ENCODE results near the gene CASKIN2.

Gene CASKIN2

DNA sequence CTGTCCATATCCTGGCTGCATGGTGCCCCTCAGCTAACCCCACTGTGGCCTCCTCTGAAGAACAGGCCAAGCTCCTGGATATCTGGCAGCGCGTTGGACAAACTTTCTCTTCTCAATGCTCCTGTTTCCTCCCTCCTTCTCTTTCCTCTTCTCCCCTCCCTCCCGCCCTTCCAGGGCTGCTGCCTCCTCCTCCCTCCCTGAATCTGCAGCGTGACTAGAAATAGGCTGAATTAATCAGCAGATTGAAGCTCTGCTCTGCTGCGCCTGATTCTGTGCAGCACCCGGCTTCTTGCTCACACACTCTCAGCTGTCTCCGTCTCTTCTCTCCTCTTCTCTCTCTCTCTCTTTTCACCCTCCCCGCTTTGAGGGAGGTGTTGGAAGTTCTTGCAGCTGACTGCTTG lies 39.1 kb downstream of the CASKIN2 start:
- ATAC-seq: no peak
- no peak for TF ChIP-seq ZFP3 (CRISPR knock-in tag; IDR thresholded peaks at IDR 0.05)
- TF ChIP-seq, protein P1, sequence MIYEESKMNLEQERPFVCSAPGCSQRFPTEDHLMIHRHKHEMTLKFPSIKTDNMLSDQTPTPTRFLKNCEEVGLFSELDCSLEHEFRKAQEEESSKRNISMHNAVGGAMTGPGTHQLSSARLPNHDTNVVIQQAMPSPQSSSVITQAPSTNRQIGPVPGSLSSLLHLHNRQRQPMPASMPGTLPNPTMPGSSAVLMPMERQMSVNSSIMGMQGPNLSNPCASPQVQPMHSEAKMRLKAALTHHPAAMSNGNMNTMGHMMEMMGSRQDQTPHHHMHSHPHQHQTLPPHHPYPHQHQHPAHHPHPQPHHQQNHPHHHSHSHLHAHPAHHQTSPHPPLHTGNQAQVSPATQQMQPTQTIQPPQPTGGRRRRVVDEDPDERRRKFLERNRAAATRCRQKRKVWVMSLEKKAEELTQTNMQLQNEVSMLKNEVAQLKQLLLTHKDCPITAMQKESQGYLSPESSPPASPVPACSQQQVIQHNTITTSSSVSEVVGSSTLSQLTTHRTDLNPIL (CRISPR knock-in tag; IDR thresholded peaks at IDR 0.05; ENCODE audit: low read depth): no peak
- no peak for TF ChIP-seq ZNF8 (CRISPR knock-in tag; IDR thresholded peaks at IDR 0.05)
- no peak for TF ChIP-seq SNAI2 (CRISPR knock-in tag; IDR thresholded peaks at IDR 0.05)
- TF ChIP-seq, protein P2, sequence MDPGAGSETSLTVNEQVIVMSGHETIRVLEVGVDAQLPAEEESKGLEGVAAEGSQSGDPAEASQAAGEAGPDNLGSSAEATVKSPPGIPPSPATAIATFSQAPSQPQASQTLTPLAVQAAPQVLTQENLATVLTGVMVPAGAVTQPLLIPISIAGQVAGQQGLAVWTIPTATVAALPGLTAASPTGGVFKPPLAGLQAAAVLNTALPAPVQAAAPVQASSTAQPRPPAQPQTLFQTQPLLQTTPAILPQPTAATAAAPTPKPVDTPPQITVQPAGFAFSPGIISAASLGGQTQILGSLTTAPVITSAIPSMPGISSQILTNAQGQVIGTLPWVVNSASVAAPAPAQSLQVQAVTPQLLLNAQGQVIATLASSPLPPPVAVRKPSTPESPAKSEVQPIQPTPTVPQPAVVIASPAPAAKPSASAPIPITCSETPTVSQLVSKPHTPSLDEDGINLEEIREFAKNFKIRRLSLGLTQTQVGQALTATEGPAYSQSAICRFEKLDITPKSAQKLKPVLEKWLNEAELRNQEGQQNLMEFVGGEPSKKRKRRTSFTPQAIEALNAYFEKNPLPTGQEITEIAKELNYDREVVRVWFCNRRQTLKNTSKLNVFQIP (CRISPR knock-in tag; IDR thresholded peaks at IDR 0.05; ENCODE audit: borderline replicate concordance, low read depth): no peak
- TF ChIP-seq ESRRG (CRISPR knock-in tag; IDR thresholded peaks at IDR 0.05): no peak
- no peak for TF ChIP-seq TOX (CRISPR knock-in tag; IDR thresholded peaks at IDR 0.05; ENCODE audit: borderline replicate concordance)
- no peak for TF ChIP-seq BACH2 (CRISPR knock-in tag; IDR thresholded peaks at IDR 0.05; ENCODE audit: borderline replicate concordance)
- TF ChIP-seq, protein P3, sequence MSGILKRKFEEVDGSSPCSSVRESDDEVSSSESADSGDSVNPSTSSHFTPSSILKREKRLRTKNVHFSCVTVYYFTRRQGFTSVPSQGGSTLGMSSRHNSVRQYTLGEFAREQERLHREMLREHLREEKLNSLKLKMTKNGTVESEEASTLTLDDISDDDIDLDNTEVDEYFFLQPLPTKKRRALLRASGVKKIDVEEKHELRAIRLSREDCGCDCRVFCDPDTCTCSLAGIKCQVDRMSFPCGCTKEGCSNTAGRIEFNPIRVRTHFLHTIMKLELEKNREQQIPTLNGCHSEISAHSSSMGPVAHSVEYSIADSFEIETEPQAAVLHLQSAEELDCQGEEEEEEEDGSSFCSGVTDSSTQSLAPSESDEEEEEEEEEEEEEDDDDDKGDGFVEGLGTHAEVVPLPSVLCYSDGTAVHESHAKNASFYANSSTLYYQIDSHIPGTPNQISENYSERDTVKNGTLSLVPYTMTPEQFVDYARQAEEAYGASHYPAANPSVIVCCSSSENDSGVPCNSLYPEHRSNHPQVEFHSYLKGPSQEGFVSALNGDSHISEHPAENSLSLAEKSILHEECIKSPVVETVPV (CRISPR knock-in tag; IDR thresholded peaks at IDR 0.05): no peak
- TF ChIP-seq GLIS3 (CRISPR knock-in tag; IDR thresholded peaks at IDR 0.05): no peak
- no peak for TF ChIP-seq TCF4 (CRISPR knock-in tag; IDR thresholded peaks at IDR 0.05; ENCODE audit: borderline replicate concordance)
- TF ChIP-seq RARB (CRISPR knock-in tag; IDR thresholded peaks at IDR 0.05): no peak
- TF ChIP-seq OSR1 (CRISPR knock-in tag; IDR thresholded peaks at IDR 0.05): no peak
- TF ChIP-seq ARNTL (CRISPR knock-in tag; IDR thresholded peaks at IDR 0.05; ENCODE audit: borderline replicate concordance, low read depth): no peak
- no peak for TF ChIP-seq PPARA (CRISPR knock-in tag; IDR thresholded peaks at IDR 0.05; ENCODE audit: borderline replicate concordance)
- no peak for TF ChIP-seq ZC3H10 (CRISPR knock-in tag; IDR thresholded peaks at IDR 0.05)
- TF ChIP-seq, protein P4, sequence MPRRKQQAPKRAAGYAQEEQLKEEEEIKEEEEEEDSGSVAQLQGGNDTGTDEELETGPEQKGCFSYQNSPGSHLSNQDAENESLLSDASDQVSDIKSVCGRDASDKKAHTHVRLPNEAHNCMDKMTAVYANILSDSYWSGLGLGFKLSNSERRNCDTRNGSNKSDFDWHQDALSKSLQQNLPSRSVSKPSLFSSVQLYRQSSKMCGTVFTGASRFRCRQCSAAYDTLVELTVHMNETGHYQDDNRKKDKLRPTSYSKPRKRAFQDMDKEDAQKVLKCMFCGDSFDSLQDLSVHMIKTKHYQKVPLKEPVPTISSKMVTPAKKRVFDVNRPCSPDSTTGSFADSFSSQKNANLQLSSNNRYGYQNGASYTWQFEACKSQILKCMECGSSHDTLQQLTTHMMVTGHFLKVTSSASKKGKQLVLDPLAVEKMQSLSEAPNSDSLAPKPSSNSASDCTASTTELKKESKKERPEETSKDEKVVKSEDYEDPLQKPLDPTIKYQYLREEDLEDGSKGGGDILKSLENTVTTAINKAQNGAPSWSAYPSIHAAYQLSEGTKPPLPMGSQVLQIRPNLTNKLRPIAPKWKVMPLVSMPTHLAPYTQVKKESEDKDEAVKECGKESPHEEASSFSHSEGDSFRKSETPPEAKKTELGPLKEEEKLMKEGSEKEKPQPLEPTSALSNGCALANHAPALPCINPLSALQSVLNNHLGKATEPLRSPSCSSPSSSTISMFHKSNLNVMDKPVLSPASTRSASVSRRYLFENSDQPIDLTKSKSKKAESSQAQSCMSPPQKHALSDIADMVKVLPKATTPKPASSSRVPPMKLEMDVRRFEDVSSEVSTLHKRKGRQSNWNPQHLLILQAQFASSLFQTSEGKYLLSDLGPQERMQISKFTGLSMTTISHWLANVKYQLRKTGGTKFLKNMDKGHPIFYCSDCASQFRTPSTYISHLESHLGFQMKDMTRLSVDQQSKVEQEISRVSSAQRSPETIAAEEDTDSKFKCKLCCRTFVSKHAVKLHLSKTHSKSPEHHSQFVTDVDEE (CRISPR knock-in tag; IDR thresholded peaks at IDR 0.05): no peak
- TF ChIP-seq ZNF565 (CRISPR knock-in tag; conservative IDR thresholded peaks at IDR 0.05; ENCODE audit: low read depth): no peak

DNA sequence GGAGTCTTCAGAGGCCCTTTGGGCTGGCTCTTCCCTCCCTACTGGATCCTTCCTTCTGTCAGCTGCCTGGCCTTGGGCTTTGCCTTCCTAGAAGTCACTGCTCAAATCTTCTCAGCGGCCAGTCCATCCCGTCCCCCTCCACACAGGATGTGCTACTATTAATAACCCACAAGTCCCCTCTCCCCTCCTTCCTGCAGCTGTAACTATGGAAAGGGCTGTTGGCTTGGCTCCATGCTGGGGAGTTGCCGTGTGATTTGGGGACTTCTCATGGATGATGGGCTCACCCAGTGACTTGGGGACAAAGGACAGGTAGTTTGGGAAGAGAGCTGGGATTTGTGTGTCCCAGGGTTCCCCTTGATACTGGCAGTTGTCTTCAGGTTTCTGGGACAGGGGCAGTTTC lies 39.5 kb downstream of the CASKIN2 start:
- ATAC-seq: no peak; the same call in 2 of the 3 replicates
- TF ChIP-seq ZC3H10 (CRISPR knock-in tag; IDR thresholded peaks at IDR 0.05) (no peak), ZNF565 (CRISPR knock-in tag; conservative IDR thresholded peaks at IDR 0.05; ENCODE audit: low read depth) (no peak), RARB (CRISPR knock-in tag; IDR thresholded peaks at IDR 0.05) (no peak), ZFP3 (CRISPR knock-in tag; IDR thresholded peaks at IDR 0.05) (no peak), ARNTL (CRISPR knock-in tag; IDR thresholded peaks at IDR 0.05; ENCODE audit: borderline replicate concordance, low read depth) (no peak), GLIS3 (CRISPR knock-in tag; IDR thresholded peaks at IDR 0.05) (no peak), TCF4 (CRISPR knock-in tag; IDR thresholded peaks at IDR 0.05; ENCODE audit: borderline replicate concordance) (no peak), TOX (CRISPR knock-in tag; IDR thresholded peaks at IDR 0.05; ENCODE audit: borderline replicate concordance) (no peak), ESRRG (CRISPR knock-in tag; IDR thresholded peaks at IDR 0.05) (no peak), ISL1 (CRISPR knock-in tag; IDR thresholded peaks at IDR 0.05) (no peak), OSR1 (CRISPR knock-in tag; IDR thresholded peaks at IDR 0.05) (no peak), ZNF8 (CRISPR knock-in tag; IDR thresholded peaks at IDR 0.05) (no peak), CSDC2 (CRISPR knock-in tag; IDR thresholded peaks at IDR 0.05) (no peak), ZFP30 (CRISPR knock-in tag; IDR thresholded peaks at IDR 0.05) (no peak)
- TF ChIP-seq, protein P3 (CRISPR knock-in tag; IDR thresholded peaks at IDR 0.05): no peak
- TF ChIP-seq, protein P5, sequence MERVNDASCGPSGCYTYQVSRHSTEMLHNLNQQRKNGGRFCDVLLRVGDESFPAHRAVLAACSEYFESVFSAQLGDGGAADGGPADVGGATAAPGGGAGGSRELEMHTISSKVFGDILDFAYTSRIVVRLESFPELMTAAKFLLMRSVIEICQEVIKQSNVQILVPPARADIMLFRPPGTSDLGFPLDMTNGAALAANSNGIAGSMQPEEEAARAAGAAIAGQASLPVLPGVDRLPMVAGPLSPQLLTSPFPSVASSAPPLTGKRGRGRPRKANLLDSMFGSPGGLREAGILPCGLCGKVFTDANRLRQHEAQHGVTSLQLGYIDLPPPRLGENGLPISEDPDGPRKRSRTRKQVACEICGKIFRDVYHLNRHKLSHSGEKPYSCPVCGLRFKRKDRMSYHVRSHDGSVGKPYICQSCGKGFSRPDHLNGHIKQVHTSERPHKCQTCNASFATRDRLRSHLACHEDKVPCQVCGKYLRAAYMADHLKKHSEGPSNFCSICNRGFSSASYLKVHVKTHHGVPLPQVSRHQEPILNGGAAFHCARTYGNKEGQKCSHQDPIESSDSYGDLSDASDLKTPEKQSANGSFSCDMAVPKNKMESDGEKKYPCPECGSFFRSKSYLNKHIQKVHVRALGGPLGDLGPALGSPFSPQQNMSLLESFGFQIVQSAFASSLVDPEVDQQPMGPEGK (CRISPR knock-in tag; IDR thresholded peaks at IDR 0.05; ENCODE audit: borderline replicate concordance): no peak
- TF ChIP-seq, protein P4 (CRISPR knock-in tag; IDR thresholded peaks at IDR 0.05): no peak
- TF ChIP-seq, protein P2 (CRISPR knock-in tag; IDR thresholded peaks at IDR 0.05; ENCODE audit: borderline replicate concordance, low read depth): no peak

Measured in SK-N-SH treated with all-trans-retinoic acid at 6 μM for 48 hours (cell line).